Measurements from ENCODE around the gene PIWIL4. TPM values are rescaled to one million over a fixed set of nuclear protein-coding genes. Genes with fewer than 3 reads are reported as not detected.
"Not testable (repeated sequence)": the region's sequence is repeated elsewhere in the genome, so short reads cannot be mapped to it uniquely, and the experiment has no call there.

PIWIL4 gene
- total RNA-seq, 2 donors from 2014 or later: 0.82 to 17.2 TPM

DNA sequence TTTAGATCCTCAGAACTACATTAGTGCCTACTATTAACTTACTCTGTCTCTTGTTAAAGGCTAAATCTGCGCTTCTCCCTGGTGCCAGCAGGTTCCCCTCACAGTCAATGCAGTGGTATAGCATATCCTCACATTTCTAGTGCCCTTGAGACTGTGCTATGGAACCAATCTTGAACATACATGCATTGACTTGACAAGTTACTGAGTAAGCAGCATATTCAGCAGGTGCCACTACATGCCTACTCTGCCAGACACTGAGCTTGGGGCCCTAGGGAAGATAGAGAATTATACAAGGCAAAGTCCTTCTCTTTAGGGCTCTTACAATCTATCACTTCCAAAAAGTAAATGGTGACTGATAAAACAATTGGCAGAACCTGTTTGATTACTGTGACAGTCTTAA, 20.3 kb upstream of the PIWIL4 start:
- no peak for DNase-seq (ENCODE audit: low spot score)
- Histone ChIP-seq H3K9me3 (no peaks in the 10 kb centered on the region), H3K36me3 (no peaks in the 10 kb centered on the region), H3K27ac (no peak overlapping the region), H3K4me1 (replicated peaks) (no peaks in the 10 kb centered on the region), H3K27me3 (replicated peaks; ENCODE audit: insufficient read depth) (no peaks in the 10 kb centered on the region), H3K4me3 (no peak overlapping the region)
- TF ChIP-seq POLR2AphosphoS5 (IDR thresholded peaks at IDR 0.05): no peak
- TF ChIP-seq, protein P1, sequence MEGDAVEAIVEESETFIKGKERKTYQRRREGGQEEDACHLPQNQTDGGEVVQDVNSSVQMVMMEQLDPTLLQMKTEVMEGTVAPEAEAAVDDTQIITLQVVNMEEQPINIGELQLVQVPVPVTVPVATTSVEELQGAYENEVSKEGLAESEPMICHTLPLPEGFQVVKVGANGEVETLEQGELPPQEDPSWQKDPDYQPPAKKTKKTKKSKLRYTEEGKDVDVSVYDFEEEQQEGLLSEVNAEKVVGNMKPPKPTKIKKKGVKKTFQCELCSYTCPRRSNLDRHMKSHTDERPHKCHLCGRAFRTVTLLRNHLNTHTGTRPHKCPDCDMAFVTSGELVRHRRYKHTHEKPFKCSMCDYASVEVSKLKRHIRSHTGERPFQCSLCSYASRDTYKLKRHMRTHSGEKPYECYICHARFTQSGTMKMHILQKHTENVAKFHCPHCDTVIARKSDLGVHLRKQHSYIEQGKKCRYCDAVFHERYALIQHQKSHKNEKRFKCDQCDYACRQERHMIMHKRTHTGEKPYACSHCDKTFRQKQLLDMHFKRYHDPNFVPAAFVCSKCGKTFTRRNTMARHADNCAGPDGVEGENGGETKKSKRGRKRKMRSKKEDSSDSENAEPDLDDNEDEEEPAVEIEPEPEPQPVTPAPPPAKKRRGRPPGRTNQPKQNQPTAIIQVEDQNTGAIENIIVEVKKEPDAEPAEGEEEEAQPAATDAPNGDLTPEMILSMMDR (IDR thresholded peaks at IDR 0.05): no peak
- WGBS: 100% methylated on average over 1 of the region's 1 CpG
- intact Hi-C loops (cut with DNase I): loop anchor here (10.0 kb wide), 1 partner anchor 218 kb away; the partner anchor contains the start of gene AMOTL1

DNA sequence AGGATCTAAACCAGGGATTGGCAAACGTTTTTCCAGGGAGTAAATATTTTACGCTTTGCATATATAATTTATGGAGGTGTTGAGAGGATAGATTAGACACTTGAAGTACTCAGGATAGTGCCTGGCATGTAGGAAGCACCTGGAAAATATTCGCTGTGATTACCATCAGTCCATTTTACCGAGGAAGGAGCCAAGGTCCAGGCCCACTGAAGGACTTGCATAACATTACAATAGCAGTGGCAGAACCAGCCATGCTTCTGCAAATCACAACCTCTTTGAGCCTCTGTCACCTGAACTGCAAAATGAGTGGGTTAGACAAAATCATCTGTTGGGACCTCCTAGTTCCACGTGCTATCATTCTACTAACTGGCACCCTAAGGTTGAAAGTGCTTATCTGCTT, 18.0 kb upstream of the PIWIL4 start:
- H3K4me3 ChIP-seq: no peak overlapping the region
- intact Hi-C loops (cut with DNase I): loop anchor here (10.0 kb wide), 1 partner anchor 216 kb away; the partner anchor contains the start of gene AMOTL1
- H3K36me3 ChIP-seq: no peaks in the 10 kb centered on the region
- H3K27me3 ChIP-seq (replicated peaks; ENCODE audit: insufficient read depth): no peaks in the 10 kb centered on the region
- H3K4me1 ChIP-seq (replicated peaks): no peaks in the 10 kb centered on the region
- 73% methylated on average over 5 of the region's 5 CpGs for WGBS
- no peak for TF ChIP-seq POLR2A (IDR thresholded peaks at IDR 0.05)
- no peak for TF ChIP-seq POLR2AphosphoS5 (IDR thresholded peaks at IDR 0.05)
- TF ChIP-seq, protein P1 (IDR thresholded peaks at IDR 0.05): no peak
- H3K9me3 ChIP-seq: no peaks in the 10 kb centered on the region
- H3K27ac ChIP-seq: no peak overlapping the region
- DNase-seq (ENCODE audit: low spot score): no peak

DNA sequence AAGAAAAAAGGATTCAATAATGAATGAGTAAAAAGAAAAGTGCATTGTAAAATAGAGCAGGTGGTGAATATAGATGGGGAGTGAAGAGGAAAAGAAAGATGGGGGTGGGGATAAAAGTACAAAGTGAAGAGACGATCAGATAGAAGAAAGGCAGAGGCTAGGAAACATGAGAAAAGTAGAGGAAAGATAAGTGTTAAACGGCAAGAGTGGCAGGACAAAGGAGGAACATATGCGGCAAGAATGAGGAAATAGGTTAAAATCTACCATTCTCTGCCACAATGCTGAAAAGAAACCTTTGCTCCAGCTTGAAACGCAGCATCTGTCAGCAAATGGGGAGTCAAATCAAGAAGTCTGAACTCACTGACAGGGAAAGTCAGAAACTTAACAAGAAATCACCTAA, 16.7 kb upstream of the PIWIL4 start:
- Histone ChIP-seq H3K4me3 (no peak overlapping the region), H3K27ac (no peak overlapping the region), H3K9me3 (no peaks in the 10 kb centered on the region), H3K27me3 (replicated peaks; ENCODE audit: insufficient read depth) (no peaks in the 10 kb centered on the region), H3K4me1 (replicated peaks) (no peaks in the 10 kb centered on the region), H3K36me3 (no peaks in the 10 kb centered on the region)
- TF ChIP-seq, protein P1 (IDR thresholded peaks at IDR 0.05): no peak
- TF ChIP-seq POLR2AphosphoS5 (IDR thresholded peaks at IDR 0.05) (no peak), POLR2A (IDR thresholded peaks at IDR 0.05) (no peak)
- 41% methylated on average over 4 of the region's 4 CpGs for WGBS
- intact Hi-C loops (cut with DNase I): no loop called here
- no peak for DNase-seq (ENCODE audit: low spot score)

DNA sequence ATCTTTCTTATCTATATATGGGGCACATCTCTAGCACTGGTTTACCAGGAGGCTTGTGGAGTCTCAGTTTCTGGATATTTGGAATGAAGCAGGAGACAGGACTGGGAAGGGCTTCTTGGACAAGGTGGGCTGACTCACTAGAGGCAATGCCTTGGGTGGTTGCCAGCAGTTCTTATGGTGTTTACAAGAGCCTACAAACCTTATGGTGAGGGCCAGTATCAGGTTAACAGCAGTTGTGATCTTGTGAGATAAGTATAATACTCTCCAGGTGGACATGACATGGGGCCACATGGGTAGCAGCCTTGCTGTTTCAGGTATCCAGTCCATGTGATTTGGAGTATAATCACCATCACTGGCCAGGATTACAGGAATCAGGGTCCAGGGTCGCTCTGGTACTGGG, 13.2 kb upstream of the PIWIL4 start:
- Histone ChIP-seq H3K36me3 (no peaks in the 10 kb centered on the region), H3K27me3 (replicated peaks; ENCODE audit: insufficient read depth) (no peaks in the 10 kb centered on the region), H3K4me3 (no peak overlapping the region), H3K27ac (no peak overlapping the region), H3K9me3 (no peaks in the 10 kb centered on the region), H3K4me1 (replicated peaks) (no peaks in the 10 kb centered on the region)
- DNase-seq (ENCODE audit: low spot score): no peak
- intact Hi-C loops (cut with DNase I): no loop called here
- WGBS: 37% methylated on average over 1 of the region's 1 CpG
- no peak for TF ChIP-seq POLR2A (IDR thresholded peaks at IDR 0.05)
- TF ChIP-seq, protein P1 (IDR thresholded peaks at IDR 0.05): no peak
- no peak for TF ChIP-seq POLR2AphosphoS5 (IDR thresholded peaks at IDR 0.05)

DNA sequence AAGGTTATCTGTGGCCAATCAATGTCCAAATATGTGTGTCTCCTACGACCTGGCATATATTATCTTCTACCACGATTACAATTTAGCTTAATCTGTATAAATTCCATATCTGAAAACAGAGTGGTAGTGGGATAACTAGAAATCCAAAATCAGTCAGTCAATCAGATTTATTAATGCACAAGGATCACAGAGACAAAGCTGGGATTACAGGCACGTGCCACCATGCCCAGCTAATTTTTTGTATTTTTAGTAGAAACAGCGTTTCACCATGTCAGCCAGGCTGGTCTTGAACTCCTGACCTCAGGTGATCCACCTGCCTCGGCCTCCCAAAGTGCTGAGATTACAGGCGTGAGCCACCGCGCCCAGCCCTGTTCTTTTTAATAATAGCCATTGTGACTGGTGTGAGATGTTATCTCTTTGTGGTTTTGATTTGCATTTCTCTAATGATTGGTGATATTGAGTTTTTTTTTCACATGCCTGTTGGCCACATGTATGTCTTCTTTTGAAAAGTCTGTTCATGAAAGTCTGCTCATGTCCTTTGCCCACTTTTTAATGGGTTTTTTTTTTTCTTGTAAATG, 11.3 kb upstream of the PIWIL4 start:
- intact Hi-C loops (cut with DNase I); H3K27me3 ChIP-seq (replicated peaks; ENCODE audit: insufficient read depth); DNase-seq (ENCODE audit: low spot score); H3K4me1 ChIP-seq (replicated peaks); H3K36me3 ChIP-seq; H3K27ac ChIP-seq; H3K9me3 ChIP-seq; H3K4me3 ChIP-seq: not testable (repeated sequence)
- 89% methylated on average over 8 of the region's 8 CpGs for WGBS
